Neuron (in vitro differentiated cells): ENCODE data around the gene SNPH.

Experiments used
- H2AFZ ChIP-seq: one replicate; pipeline ENCODE4 v1.6.1; 2013; ENCODE audit warnings: low read depth, mild to moderate bottlenecking, inconsistent platforms, low read length, moderate library complexity
- H3K27me3 ChIP-seq: one replicate; pipeline ENCODE4 v1.6.1; 2013; ENCODE audit warnings: low read length; ENCODE audit not compliant: insufficient read depth
- H3K36me3 ChIP-seq: one replicate; pipeline ENCODE4 v1.6.1; 2013; ENCODE audit warnings: low read length; ENCODE audit not compliant: insufficient read depth
- H3K4me1 ChIP-seq: one replicate; pipeline ENCODE4 v1.6.1; 2013; ENCODE audit warnings: low read length; ENCODE audit not compliant: insufficient read depth
- H3K4me3 ChIP-seq: 2 replicates; pipeline ENCODE4 v1.5.1; 2013; ENCODE audit warnings: mild to moderate bottlenecking, low read length, moderate library complexity
- H3K9me3 ChIP-seq: one replicate; pipeline ENCODE4 v1.6.1; 2013; ENCODE audit warnings: low read length

SNPH gene

DNA sequence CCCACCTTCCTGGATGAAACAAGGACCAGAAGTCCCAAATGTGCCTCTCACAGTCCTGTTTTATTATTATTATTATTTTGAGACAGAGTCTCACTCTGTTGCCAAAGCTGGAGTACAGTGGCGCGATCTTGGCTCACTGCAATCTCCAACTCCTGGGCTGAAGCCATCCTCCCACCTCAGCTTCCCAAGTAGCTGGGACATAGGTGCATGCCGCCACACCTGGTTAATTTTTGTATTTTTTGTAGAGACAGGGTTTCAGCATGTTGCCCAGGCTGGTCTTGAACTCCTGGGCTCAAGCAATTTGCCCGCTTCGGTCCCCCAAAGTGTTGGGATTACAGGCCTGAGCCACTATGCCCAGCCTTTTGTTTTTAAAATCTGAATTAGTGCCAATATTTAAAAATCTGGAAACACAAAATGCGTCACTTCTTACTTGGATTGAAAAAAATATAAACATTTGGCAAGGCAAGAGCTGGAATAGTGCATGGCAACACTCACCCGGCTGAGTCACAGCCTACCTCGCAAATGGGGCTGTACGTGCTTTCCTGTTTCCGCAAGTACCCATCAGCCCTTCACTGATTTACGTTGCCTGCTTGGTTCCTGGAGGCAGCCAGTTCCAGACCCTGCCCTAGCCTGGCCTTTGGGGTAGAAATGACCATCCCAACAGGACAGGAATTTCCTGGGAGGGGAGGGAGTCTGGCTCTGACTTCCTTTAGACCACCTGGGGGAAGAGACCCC is 56.6 kb downstream of the SNPH start:
- H3K36me3 ChIP-seq, result no peaks in the 10 kb centered on the region
- H3K9me3 ChIP-seq, result no peaks in the 10 kb centered on the region
- H3K27me3 ChIP-seq, result peaks cover 3% of the 10 kb centered on the region
- H2AFZ ChIP-seq, result no peak overlapping the region
- peaks cover 20% of the 10 kb centered on the region for H3K4me1 ChIP-seq
- H3K4me3 ChIP-seq, result no peak overlapping the region

DNA sequence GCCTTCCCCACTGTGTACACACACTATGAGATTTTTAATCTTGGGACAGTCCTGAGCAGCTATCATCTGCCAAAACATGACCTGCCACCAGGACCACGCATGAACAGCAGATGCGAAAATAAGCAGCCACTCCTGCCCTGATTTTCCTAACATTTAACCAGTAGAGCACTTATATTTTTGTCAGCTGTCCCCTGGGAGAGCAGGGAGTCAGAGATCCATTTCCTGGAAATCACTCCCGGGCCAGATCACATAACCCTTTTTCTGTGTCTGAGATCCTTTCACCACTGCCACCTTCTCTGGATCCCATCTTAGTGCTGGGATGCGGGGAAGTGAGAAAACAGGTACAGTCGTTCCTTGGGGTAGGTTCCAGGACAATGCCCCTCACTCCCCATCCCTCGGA is 57.2 kb downstream of the SNPH start:
- Histone ChIP-seq H3K9me3 (no peaks in the 10 kb centered on the region), H3K4me1 (peaks cover 20% of the 10 kb centered on the region), H2AFZ (no peak overlapping the region), H3K36me3 (no peaks in the 10 kb centered on the region), H3K4me3 (no peak overlapping the region), H3K27me3 (no peaks in the 10 kb centered on the region)

DNA sequence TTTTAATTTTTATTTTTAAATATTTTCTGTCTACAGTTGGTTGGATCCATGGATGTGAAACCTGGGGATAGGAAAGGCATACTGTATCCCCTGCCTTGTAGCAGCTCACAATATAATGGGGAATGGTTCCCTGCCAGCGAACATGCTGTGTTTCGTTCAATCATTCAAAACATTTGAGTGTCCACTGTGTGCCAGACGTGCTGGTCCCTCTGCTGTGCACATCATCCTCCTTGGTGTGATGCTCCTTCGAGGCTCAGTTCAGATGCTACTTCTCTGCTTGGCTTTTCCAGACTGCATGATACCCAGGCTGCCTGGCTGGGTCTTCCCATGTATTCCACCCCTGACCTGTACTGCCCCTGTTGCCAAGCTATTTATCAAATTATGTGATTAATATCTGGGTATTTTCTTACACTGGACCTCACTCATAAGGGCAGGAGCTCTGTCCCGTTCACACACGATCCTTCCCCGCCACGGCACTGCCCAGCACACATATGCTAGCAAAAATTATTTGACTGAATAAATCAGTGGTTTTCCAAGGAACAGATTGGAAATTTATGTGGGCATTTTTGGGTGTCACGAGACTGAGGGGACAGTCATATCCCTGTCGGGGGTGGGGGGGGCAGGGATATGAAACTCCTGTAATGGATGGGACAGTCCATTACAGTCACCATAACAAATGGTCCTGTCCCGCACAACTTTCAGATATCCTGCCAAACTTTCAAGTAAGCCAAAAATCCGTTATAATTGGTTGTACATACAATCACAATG is 57.9 kb downstream of the SNPH start:
- Histone ChIP-seq H3K36me3 (no peaks in the 10 kb centered on the region), H3K27me3 (no peaks in the 10 kb centered on the region), H3K9me3 (no peaks in the 10 kb centered on the region), H2AFZ (no peak overlapping the region), H3K4me3 (peak overlapping the region; percentile 79), H3K4me1 (peaks cover 20% of the 10 kb centered on the region)

- H3K27me3 ChIP-seq, result no peaks in the 10 kb centered on the region
- H3K36me3 ChIP-seq, result no peaks in the 10 kb centered on the region
- peak overlapping the region; percentile 70 for H2AFZ ChIP-seq
- peak overlapping the region; percentile 79 for H3K4me3 ChIP-seq
- no peaks in the 10 kb centered on the region for H3K9me3 ChIP-seq
- H3K4me1 ChIP-seq, result peaks cover 20% of the 10 kb centered on the region
These were observed 58.6 kb downstream of the SNPH start for GRCh38 chr20:1324598-1325172.

DNA sequence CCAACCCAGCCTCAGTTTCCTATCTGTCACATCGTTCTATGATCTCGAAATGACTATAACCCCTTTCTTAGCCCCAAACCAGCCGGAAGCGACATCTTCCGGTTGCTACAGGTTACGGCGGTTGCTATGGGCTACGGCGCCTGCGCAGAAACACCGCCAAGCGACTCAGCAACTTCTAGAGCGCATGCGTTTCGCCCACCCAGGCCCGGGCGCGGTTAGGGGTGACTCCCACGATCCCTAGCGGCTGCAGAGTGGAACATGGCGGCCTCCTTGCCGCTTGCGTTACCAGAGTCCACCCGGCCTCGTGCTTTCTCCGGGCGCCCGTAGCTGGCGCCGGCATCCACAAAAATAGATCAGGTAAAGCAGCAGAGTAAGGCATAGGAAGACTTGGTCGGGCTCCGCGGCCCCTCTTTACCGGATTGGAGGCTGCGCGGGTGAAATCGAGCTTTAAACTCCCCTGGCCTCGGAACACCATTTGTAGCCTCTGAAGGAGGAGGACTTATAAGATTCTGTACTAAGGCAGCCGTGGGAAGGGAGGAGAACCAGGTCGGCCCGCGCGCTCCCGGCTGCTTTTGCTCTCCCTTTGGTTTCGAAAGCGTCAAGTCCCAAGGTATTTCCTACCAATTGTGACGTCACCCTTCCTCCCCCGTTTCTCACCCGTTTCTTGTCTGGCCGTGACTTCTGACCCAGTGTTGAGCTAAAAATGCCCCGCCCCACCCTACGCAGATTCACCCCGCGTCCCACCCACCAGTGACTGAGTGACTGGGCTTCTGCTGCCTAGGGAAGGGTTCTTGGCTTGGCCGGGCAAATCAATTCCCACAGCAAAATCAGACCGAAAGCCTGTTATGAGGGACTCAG is 59.3 kb downstream of the SNPH start:
- H3K9me3 ChIP-seq, result no peaks in the 10 kb centered on the region
- H3K27me3 ChIP-seq, result no peaks in the 10 kb centered on the region
- H3K36me3 ChIP-seq, result no peaks in the 10 kb centered on the region
- H2AFZ ChIP-seq, result peak overlapping the region; percentile 70
- H3K4me3 ChIP-seq, result peak overlapping the region; percentile 79
- H3K4me1 ChIP-seq, result peaks cover 20% of the 10 kb centered on the region

DNA sequence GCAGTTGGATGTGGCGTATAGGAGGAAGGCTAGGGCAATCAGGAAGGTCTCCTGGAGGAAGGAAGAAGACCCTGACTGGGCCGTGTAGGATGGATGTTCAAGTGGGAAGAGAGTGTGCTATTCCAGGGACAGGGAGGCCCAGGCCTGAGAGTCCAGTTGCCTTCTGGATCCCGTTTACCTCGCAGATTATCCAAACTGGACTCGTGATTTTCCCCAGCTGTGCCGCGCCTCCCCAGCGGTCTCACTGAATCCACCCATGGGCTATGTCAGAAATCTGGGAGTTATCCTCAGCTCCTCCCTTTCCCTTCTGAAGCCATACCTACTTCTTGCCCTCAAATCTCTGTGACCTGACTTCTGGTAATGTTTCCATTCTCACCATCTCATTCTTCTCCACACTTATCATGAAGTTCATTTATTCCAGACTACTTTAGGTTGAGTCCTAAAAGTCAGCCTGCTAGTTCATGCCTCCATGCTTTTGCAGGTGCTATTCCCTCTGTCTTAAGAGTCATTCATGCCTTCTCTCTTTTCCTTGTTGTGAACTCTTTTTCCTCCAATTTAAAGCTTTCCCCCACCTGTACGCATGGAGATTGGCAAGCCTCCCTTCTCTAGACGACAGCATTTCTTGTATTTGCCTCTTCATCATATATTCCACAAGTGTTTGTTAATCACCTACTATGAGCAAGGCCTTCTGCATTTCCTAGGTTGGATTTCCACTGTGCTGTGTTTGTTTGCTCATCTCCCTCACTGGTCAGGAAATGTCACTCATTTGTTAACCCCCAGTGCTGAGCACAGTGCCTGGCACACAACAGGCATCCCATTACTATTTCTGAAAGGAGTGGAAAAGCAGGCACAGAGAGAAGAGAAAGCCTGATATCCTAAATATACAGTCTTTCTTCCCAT is 60.2 kb downstream of the SNPH start:
- Histone ChIP-seq H3K27me3 (no peaks in the 10 kb centered on the region), H2AFZ (no peak overlapping the region)

DNA sequence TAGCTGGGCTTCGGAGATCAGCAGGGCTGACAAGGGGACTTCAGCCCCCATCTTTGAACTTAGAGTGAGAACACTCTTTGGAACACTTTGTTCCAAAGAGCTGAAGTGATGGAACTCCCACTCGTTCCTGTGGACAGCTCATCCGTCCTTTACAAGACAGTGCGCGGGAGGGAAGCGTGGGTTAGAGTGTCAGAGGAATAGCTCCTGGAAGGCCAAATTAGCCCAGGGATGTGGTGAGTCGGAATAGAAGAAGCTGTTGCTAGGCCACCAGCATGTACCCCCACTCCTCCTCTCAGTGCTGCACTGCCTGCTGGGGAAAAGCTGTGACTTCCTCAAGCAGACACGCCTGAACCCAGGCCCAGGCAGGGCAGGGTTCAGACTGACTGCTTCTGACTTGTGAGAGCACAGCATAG is 61.2 kb downstream of the SNPH start:
- no peaks in the 10 kb centered on the region for H3K9me3 ChIP-seq
- H3K4me3 ChIP-seq, result no peak overlapping the region
- no peaks in the 10 kb centered on the region for H3K27me3 ChIP-seq
- peaks cover 9% of the 10 kb centered on the region for H3K36me3 ChIP-seq
- no peak overlapping the region for H2AFZ ChIP-seq
- peaks cover 20% of the 10 kb centered on the region for H3K4me1 ChIP-seq

More for the DNA sequence above, 60.2 kb downstream of the SNPH start:
- Histone ChIP-seq H3K9me3 (no peaks in the 10 kb centered on the region), H3K4me3 (peak overlapping the region; percentile 79), H3K36me3 (peaks cover 2% of the 10 kb centered on the region), H3K4me1 (peaks cover 20% of the 10 kb centered on the region)

DNA sequence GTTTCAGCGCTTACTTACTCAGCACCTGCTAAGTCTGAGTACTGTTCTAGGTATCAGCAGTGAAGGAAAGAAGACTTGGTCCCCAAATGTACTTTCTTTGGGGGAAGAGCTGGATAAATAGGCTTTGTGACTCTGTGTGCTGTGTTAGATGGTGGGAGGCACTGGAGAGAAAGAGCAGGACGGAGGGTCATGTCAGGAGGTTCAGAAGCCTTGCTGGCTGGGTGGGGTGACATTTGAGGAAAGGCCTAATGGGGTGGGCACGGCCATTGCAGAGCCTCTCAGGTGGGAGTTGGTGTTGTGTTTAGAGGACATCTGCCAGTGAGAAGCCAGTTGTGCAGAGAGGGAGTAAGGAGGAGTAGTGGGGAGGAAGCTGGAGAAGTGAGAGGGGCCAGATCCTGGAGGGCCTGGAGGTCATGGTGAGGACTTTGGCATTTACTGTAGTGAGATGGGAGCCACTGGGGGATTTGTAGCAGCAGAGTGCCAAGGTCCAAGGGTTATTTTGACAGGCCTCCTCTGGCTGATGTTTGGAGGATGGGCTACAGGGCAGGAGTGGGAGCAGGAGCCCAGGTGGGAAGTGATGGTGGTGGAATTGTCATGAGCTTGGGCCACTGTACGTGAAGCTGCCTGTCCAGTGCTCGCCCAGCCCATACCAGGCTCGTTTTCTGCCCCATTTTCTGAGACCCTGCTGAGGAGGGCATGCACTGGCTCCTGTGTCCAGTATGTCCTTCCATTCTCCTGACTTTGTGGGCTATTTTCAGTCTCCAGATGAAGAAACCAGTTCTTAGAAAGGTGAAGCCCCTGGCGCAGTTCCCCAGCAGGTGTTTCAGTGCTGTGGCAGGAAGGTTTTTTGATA is 62.0 kb downstream of the SNPH start:
- H3K9me3 ChIP-seq, result no peaks in the 10 kb centered on the region
- no peak overlapping the region for H2AFZ ChIP-seq
- peaks cover 14% of the 10 kb centered on the region for H3K36me3 ChIP-seq
- peaks cover 20% of the 10 kb centered on the region for H3K4me1 ChIP-seq
- H3K4me3 ChIP-seq, result no peak overlapping the region
- no peaks in the 10 kb centered on the region for H3K27me3 ChIP-seq

GRCh38 chr20:1328680-1329330 is 62.7 kb downstream of the SNPH start, which contains the start of gene SDCBP2:
SDCBP2 (minus strand) TSS chr20:1329139; CDS start chr20:1320416, 8,723 bp downstream.
- H3K36me3 ChIP-seq, result peaks cover 19% of the 10 kb centered on the region
- H3K9me3 ChIP-seq, result no peaks in the 10 kb centered on the region
- H3K27me3 ChIP-seq, result no peaks in the 10 kb centered on the region
- H2AFZ ChIP-seq, result no peak within 1 kb of the TSS
- H3K4me3 ChIP-seq, result no peak within 1 kb of the TSS
- peaks cover 20% of the 10 kb centered on the region for H3K4me1 ChIP-seq

- Histone ChIP-seq H3K4me1 (peaks cover 14% of the 10 kb centered on the region), H3K4me3 (no peak overlapping the region), H3K27me3 (no peaks in the 10 kb centered on the region), H2AFZ (no peak overlapping the region), H3K9me3 (no peaks in the 10 kb centered on the region), H3K36me3 (peaks cover 19% of the 10 kb centered on the region)
These were observed 64.2 kb downstream of the SNPH start for GRCh38 chr20:1330075-1330830.
